Measurements from ENCODE around the gene CMC1.

- TF ChIP-seq, protein P1, sequence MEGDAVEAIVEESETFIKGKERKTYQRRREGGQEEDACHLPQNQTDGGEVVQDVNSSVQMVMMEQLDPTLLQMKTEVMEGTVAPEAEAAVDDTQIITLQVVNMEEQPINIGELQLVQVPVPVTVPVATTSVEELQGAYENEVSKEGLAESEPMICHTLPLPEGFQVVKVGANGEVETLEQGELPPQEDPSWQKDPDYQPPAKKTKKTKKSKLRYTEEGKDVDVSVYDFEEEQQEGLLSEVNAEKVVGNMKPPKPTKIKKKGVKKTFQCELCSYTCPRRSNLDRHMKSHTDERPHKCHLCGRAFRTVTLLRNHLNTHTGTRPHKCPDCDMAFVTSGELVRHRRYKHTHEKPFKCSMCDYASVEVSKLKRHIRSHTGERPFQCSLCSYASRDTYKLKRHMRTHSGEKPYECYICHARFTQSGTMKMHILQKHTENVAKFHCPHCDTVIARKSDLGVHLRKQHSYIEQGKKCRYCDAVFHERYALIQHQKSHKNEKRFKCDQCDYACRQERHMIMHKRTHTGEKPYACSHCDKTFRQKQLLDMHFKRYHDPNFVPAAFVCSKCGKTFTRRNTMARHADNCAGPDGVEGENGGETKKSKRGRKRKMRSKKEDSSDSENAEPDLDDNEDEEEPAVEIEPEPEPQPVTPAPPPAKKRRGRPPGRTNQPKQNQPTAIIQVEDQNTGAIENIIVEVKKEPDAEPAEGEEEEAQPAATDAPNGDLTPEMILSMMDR (conservative IDR thresholded peaks at IDR 0.05): no peak
- TF ChIP-seq ZFX (IDR thresholded peaks at IDR 0.05): no peak
Observed at GRCh38 chr3:28279770-28280169, 38.4 kb downstream of the CMC1 start.
